Measurements from ENCODE around the gene ARID1B. TPM values are rescaled to one million over a fixed set of nuclear protein-coding genes. Genes with fewer than 3 reads are reported as not detected.

Gene ARID1B
- total and polyA plus RNA-seq, 12 donors, result 13.3 to 85.6 (median 50.9) TPM

DNA sequence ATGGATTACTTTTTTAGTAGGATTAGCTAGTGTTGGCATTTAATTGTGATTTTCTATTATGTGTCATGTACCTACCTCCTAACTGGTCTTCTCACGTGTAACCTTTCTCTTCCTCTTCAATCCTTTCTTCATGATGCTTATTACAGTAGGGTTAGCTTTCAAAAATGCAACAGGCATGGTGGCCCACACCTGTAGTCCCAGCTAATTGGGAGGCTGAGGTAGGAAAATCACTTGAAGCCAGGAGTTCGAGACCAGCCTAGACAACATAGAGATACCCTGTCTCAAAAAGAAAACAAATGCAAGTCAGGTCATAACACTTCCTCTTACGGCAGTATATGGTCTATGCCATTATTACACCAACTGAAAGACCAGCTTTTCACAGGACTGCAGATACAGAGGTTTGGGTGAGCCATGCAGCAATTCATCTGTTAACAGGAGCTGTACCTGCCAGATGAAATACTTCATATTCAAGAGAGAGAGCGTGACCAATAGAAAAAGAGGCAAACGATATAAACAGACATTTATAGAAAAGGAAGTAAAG is 351.1 kb downstream of the ARID1B start:
- Histone ChIP-seq H3K27me3 (no peaks in the 10 kb centered on the region), H3K9me3 (replicated peaks in 1 of 3) (no peaks in the 10 kb centered on the region), H3K36me3 (replicated peaks in 1 of 2) (peaks cover 0 to 5% of the 10 kb centered on the region in 2 donors), H3K4me1 (replicated peaks in 1 of 2) (peaks cover 0 to 10% of the 10 kb centered on the region in 2 donors), H3K27ac (no peak overlapping the region), H3K4me3 (no peak overlapping the region)
- TF ChIP-seq, protein P1, sequence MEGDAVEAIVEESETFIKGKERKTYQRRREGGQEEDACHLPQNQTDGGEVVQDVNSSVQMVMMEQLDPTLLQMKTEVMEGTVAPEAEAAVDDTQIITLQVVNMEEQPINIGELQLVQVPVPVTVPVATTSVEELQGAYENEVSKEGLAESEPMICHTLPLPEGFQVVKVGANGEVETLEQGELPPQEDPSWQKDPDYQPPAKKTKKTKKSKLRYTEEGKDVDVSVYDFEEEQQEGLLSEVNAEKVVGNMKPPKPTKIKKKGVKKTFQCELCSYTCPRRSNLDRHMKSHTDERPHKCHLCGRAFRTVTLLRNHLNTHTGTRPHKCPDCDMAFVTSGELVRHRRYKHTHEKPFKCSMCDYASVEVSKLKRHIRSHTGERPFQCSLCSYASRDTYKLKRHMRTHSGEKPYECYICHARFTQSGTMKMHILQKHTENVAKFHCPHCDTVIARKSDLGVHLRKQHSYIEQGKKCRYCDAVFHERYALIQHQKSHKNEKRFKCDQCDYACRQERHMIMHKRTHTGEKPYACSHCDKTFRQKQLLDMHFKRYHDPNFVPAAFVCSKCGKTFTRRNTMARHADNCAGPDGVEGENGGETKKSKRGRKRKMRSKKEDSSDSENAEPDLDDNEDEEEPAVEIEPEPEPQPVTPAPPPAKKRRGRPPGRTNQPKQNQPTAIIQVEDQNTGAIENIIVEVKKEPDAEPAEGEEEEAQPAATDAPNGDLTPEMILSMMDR (IDR thresholded peaks at IDR 0.05), result no peak
- TF ChIP-seq POLR2A (IDR thresholded peaks at IDR 0.05), result no peak
- intact Hi-C loops (cut with DNase I), result no loop called here
- no peak for DNase-seq
- 84 to 89% (median 87%) methylated on average over 5 of the region's 5 CpGs for WGBS, 4 donors

DNA sequence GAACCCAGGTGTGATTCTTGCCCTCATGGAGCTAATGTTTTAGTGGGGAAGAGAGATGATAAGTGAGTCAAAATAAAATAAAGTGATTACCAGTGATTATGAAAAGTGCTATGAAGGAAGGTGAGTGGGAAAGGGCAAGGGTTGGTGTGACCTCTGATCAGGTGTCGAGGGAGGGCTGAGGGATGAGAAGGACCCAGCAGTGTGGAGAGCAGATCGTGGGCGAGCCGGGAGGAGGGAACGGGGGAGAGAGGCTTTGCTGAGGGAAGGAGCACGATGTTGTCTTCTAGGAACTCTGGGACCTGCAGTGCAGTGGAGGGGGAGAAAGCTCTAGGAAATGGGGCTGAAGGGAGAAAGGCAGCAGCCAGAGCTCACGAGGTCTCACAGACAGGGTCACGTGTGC is 354.1 kb downstream of the ARID1B start:
- no peak for DNase-seq
- Histone ChIP-seq H3K4me1 (replicated peaks in 1 of 2) (peaks cover 0 to 10% of the 10 kb centered on the region in 2 donors), H3K4me3 (no peak overlapping the region), H3K27me3 (no peaks in the 10 kb centered on the region), H3K27ac (no peak overlapping the region), H3K36me3 (replicated peaks in 1 of 2) (peaks cover 0 to 14% of the 10 kb centered on the region in 2 donors), H3K9me3 (replicated peaks in 1 of 3) (no peaks in the 10 kb centered on the region)
- WGBS, 4 donors, result 92 to 97% (median 95%) methylated on average over 8 of the region's 8 CpGs
- intact Hi-C loops (cut with DNase I), result no loop called here
- TF ChIP-seq, protein P1 (IDR thresholded peaks at IDR 0.05), result no peak
- TF ChIP-seq POLR2A (IDR thresholded peaks at IDR 0.05), result no peak

DNA sequence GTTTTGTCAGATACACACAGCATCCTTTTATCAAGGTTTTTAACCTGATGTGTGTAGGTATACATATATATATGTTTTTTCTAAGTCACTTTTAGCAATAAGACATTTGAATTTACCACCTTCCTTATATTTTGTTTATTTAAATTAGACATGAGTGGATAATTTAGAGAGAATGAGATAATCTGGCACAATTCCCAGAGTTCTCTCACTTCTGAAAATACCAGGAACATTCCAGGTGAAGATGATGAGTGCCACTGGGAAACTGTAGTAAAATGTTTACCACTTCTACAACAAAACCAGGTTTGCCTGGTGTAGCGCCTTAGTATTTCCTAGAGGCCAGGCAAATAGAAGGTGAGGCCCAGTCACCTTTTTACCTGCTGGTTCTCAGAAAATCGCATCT is 356.7 kb downstream of the ARID1B start:
- Histone ChIP-seq H3K36me3 (replicated peaks in 1 of 2) (peaks cover 0 to 14% of the 10 kb centered on the region in 2 donors), H3K27me3 (no peaks in the 10 kb centered on the region), H3K4me3 (no peak overlapping the region), H3K4me1 (replicated peaks in 1 of 2) (peaks cover 0 to 10% of the 10 kb centered on the region in 2 donors), H3K9me3 (replicated peaks in 1 of 3) (no peaks in the 10 kb centered on the region), H3K27ac (no peak overlapping the region)
- TF ChIP-seq POLR2A (IDR thresholded peaks at IDR 0.05), result no peak
- TF ChIP-seq, protein P1 (IDR thresholded peaks at IDR 0.05), result no peak
- DNase-seq, result no peak
- WGBS, 4 donors, result 94 to 98% (median 95%) methylated on average over 2 of the region's 2 CpGs
- intact Hi-C loops (cut with DNase I), result no loop called here

DNA sequence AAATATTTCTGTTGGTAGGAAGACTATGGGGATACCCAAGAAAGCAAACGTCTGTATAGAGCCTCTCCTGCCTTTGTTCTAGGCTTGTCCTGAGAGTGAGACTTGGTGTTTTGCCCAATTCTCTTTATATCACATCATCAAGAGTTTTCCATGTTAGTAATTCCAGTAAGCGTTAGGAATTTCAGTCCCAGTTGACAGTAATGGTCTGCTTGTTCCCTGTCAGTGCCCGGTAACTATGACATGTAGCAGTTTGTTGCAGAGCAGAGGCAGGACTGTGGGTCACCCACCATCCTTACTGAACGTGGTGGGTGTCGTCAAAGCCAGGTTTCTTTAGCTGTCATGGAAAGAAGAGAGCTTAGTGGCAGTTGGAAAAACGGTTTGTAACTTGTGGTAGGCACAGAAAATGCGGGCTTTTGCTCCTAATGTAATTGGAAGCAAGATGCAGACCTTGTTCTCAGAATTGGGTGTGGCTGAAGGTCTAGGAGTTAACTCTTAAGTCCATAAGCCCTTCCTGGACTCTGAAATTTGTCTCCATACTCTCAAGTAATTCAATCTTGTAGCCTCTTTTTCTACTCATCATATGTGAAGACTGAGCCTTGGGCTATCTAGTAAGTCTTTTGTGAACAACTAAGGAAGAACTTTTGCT is 357.3 kb downstream of the ARID1B start:
- H3K4me1 ChIP-seq (replicated peaks in 1 of 2), result peaks cover 0 to 7% of the 10 kb centered on the region in 2 donors
- peak in 1 of 7 donors; percentile 20 for DNase-seq
- H3K36me3 ChIP-seq (replicated peaks in 1 of 2), result peaks cover 0 to 14% of the 10 kb centered on the region in 2 donors
- no peak overlapping the region for H3K4me3 ChIP-seq
- H3K27me3 ChIP-seq, result no peaks in the 10 kb centered on the region
- intact Hi-C loops (cut with DNase I), result no loop called here
- no peaks in the 10 kb centered on the region for H3K9me3 ChIP-seq (replicated peaks in 1 of 3)
- 83 to 90% (median 88%) methylated on average over 7 of the region's 7 CpGs for WGBS, 4 donors
- H3K27ac ChIP-seq, result no peak overlapping the region
- TF ChIP-seq, protein P1 (IDR thresholded peaks at IDR 0.05), result no peak
- no peak for TF ChIP-seq POLR2A (IDR thresholded peaks at IDR 0.05)

Measured in adrenal gland (tissue), 12 donors.